ENCODE data around the gene MIEF1. TPM values are rescaled to one million over a fixed set of nuclear protein-coding genes. Genes with fewer than 3 reads are reported as not detected.

Gene MIEF1
- polyA plus RNA-seq, 1 experiment: 21.0 TPM

DNA sequence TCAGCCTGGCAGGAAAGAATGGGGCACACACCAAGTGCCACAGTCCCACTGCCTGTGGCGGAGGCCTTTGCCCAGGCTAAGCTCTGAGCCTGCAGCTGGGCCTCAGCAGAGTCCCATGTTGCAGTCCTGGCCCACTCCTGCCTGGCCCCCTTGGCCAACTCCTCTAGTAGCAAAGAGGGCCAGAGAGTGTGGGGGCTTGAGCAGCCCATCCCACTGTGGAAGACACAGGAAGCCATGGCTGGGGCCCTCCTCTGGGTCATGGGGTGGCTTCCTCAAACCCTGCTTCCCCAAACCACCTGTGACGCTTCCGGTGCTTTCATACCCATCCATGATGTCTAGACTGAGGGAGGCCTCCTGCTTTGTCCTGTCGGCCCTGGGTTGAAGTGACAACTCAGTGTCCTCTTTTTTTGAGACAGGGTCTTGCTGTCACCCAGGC, 24.7 kb downstream of the MIEF1 start:
- ChIA-PET CTCF (interaction anchor here (3.0 to 4.0 kb wide), 3 partner anchors 10 to 33 kb away, joined by 11 to 28 read pairs (median 12); no protein-coding TSS in a partner anchor), POLR2A (interaction anchor here (0.6 kb wide), 1 partner anchor 187 kb away, joined by 11 read pairs; no protein-coding TSS in a partner anchor)
- DNase-seq (ENCODE audit: low read depth): no peak
- Histone ChIP-seq H3K27me3 (ENCODE audit: control insufficient read depth, insufficient read depth, low read length) (no peaks in the 10 kb centered on the region), H3K4me3 (ENCODE audit: low read depth, low read length) (no peak overlapping the region), H3K36me3 (ENCODE audit: control insufficient read depth, insufficient read depth, low read length) (peaks cover 30% of the 10 kb centered on the region)
- no peak for TF ChIP-seq CTCF (IDR thresholded peaks at IDR 0.05; ENCODE audit: insufficient read depth, low read depth, low read length)

- Histone ChIP-seq H3K36me3 (ENCODE audit: control insufficient read depth, insufficient read depth, low read length) (peaks cover 27% of the 10 kb centered on the region), H3K4me3 (ENCODE audit: low read depth, low read length) (no peak overlapping the region), H3K27me3 (ENCODE audit: control insufficient read depth, insufficient read depth, low read length) (no peaks in the 10 kb centered on the region)
- POLR2A ChIA-PET: no interaction called here
- CTCF ChIA-PET: interaction anchor here (0.8 to 24.6 kb wide), 5 partner anchors 11 to 504 kb away, joined by 4 to 476 read pairs (median 28); partner anchors contain the start of gene RPL3
- no peak for TF ChIP-seq CTCF (IDR thresholded peaks at IDR 0.05; ENCODE audit: insufficient read depth, low read depth, low read length)
- DNase-seq (ENCODE audit: low read depth): no peak
Observed at GRCh38 chr22:39527481-39527961, 25.4 kb downstream of the MIEF1 start.

DNA sequence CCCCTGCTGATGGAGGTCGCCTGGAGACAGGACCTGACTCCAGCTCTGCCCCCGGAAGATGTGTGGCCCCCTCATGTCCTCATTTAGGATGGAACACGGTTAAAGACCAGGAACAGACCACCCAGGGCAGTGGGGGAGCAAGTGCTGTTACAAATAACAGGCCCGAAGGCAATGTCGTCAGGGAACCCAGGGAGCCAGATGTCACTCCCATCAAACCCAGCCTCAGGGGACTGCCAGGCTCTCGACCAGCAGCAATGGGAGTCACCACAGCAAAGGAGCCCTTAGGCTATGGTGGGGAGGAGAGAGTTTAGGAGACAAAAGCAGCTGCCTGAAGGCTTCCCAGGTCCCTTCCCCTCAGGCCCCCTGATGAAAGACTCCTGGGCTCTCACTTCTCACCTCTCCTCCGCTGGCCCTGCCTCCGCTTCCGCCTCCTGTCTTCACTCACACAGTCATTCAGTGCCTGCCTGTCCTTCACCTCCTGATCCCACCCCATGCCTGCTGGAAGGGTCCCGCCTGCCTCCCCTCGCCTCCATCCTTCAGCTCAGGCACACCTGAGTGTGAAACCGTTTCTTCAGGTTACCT, 26.1 kb downstream of the MIEF1 start:
- ChIA-PET POLR2A (interaction anchor here (0.8 to 1.4 kb wide), 2 partner anchors 211 to 516 kb away, joined by 4 to 5 read pairs; no protein-coding TSS in a partner anchor), CTCF (interaction anchor here (0.7 to 24.6 kb wide), 23 partner anchors 8 to 669 kb away, joined by 3 to 476 read pairs (median 7); partner anchors contain the start of genes ATF4, MIEF1 and RPL3)
- Histone ChIP-seq H3K27me3 (ENCODE audit: control insufficient read depth, insufficient read depth, low read length) (no peaks in the 10 kb centered on the region), H3K36me3 (ENCODE audit: control insufficient read depth, insufficient read depth, low read length) (peaks cover 21% of the 10 kb centered on the region), H3K4me3 (ENCODE audit: low read depth, low read length) (no peak overlapping the region)
- no peak for TF ChIP-seq CTCF (IDR thresholded peaks at IDR 0.05; ENCODE audit: insufficient read depth, low read depth, low read length)
- DNase-seq (ENCODE audit: low read depth): no peak

GRCh38 chr22:39528681-39529486, 26.8 kb downstream of the MIEF1 start:
- POLR2A ChIA-PET: interaction anchor here (0.6 to 1.4 kb wide), 4 partner anchors 9 to 649 kb away, joined by 3 to 5 read pairs (median 4); partner anchors contain the start of gene TNRC6B
- peaks cover 19% of the 10 kb centered on the region for H3K36me3 ChIP-seq (ENCODE audit: control insufficient read depth, insufficient read depth, low read length)

More at GRCh38 chr22:39528681-39529486, 26.8 kb downstream of the MIEF1 start:
- peak; percentile 99 for TF ChIP-seq CTCF (IDR thresholded peaks at IDR 0.05; ENCODE audit: insufficient read depth, low read depth, low read length)
- CTCF ChIA-PET: interaction anchor here (0.5 to 24.6 kb wide), 42 partner anchors 9 to 810 kb away, joined by 3 to 476 read pairs (median 4); partner anchors contain the start of genes ATF4, MIEF1, RPL3 and SYNGR1
- Histone ChIP-seq H3K27me3 (ENCODE audit: control insufficient read depth, insufficient read depth, low read length) (no peaks in the 10 kb centered on the region), H3K4me3 (ENCODE audit: low read depth, low read length) (no peak overlapping the region)
- no peak for DNase-seq (ENCODE audit: low read depth)
